CD4-positive, alpha-beta T cell (primary cell): Measurements from ENCODE around the gene OIT3. TPM values are rescaled to one million over a fixed set of nuclear protein-coding genes. Genes with fewer than 3 reads are reported as not detected.

Source experiments
- ATAC-seq: fragments of 200-7000 bp; cut with Tn5 transposase; one replicate; pipeline ENCODE4 v1.10.0; 2022; ENCODE audit warnings: mild to moderate bottlenecking; ENCODE audit not compliant: poor library complexity
- CTCF ChIA-PET: fragments of 350-600 bp; sonication (Branson Sonifier 250); formaldehyde crosslinking; loops from one replicate; lab custom pipeline; 2021; ENCODE audit warnings: antibody characterized with exemption, inconsistent platforms; lab: Charles Lee
- POLR2A ChIA-PET: fragments of 350-600 bp; sonication (Branson Sonifier 250); formaldehyde crosslinking; loops from one replicate; lab custom pipeline; 2021; ENCODE audit warnings: antibody characterized with exemption, inconsistent platforms; lab: Charles Lee
- DNase-seq, 14 experiments: peaks; one replicate each; pipeline ENCODE4 v3.0.0-alpha.2; 2013 to 2020; ENCODE audit warnings: mixed read lengths in 2 of 14
- H3K27ac ChIP-seq, 2 donors: one replicate each; pipeline versions ENCODE4 v1.5.1 to v1.7.0; 2013; ENCODE audit warnings: low read length in 2 of 2, low read depth in 1 of 2, mild to moderate bottlenecking in 1 of 2
- H3K27me3 ChIP-seq, 2 experiments: 1 replicate in 1 of 2; 2 replicates in 1 of 2; pipeline versions ENCODE4 v1.6.1 to v1.7.0; 2013; ENCODE audit warnings: low read length in 2 of 2, control low read depth in 1 of 2, mild to moderate bottlenecking in 1 of 2, moderate library complexity in 1 of 2; ENCODE audit not compliant: insufficient read depth in 2 of 2, control insufficient read depth in 1 of 2
- H3K36me3 ChIP-seq: one replicate; pipeline ENCODE4 v1.6.1; 2013; ENCODE audit warnings: low read length, control low read depth; ENCODE audit not compliant: insufficient read depth
- H3K4me1 ChIP-seq: one replicate; pipeline ENCODE4 v1.6.1; 2013; ENCODE audit warnings: low read length, control low read depth; ENCODE audit not compliant: insufficient read depth
- H3K4me3 ChIP-seq: one replicate; pipeline ENCODE4 v1.5.1; 2013; ENCODE audit warnings: mild to moderate bottlenecking, low read length, moderate library complexity
- H3K9me3 ChIP-seq, 2 experiments: 1 replicate in 1 of 2; 2 replicates in 1 of 2; pipeline versions ENCODE4 v1.6.1 to v1.7.0; 2013; ENCODE audit warnings: low read length in 2 of 2, mild to moderate bottlenecking in 2 of 2, control low read depth in 1 of 2, moderate library complexity in 1 of 2; ENCODE audit not compliant: control insufficient read depth in 1 of 2, insufficient read depth in 1 of 2
- H3K27ac Mint-ChIP-seq: one replicate; pipeline ENCODE4 v1.8.0; 2020; ENCODE audit warnings: mixed read lengths
- H3K27me3 Mint-ChIP-seq: one replicate; pipeline ENCODE4 v1.8.0; 2021; ENCODE audit warnings: mixed read lengths
- H3K36me3 Mint-ChIP-seq: one replicate; pipeline ENCODE4 v1.8.0; 2021; ENCODE audit warnings: low read depth, mixed read lengths
- H3K4me1 Mint-ChIP-seq: one replicate; pipeline ENCODE4 v1.8.0; 2021; ENCODE audit warnings: low read depth, mixed read lengths
- H3K4me3 Mint-ChIP-seq: one replicate; pipeline ENCODE4 v1.8.0; 2020; ENCODE audit warnings: mild to moderate bottlenecking, mixed read lengths
- H3K9me3 Mint-ChIP-seq: one replicate; pipeline ENCODE4 v1.8.0; 2020; ENCODE audit warnings: mixed read lengths
- intact Hi-C, 2 experiments: fragments of 100-400 bp; cut with DNase I in 1 of 2; cut with micrococcal nuclease in 1 of 2; formaldehyde crosslinking; loops; one replicate each; pipeline versions ENCODE4 v1.15.1 to v1.9.0; 2023 to 2025; cut with DNase I, micrococcal nuclease
- polyA plus RNA-seq, 2 donors: library from polyadenylated mRNA; unstranded; fragments of 120-200 nt; gene quantifications; one replicate each; pipeline ENCODE4 v1.2.1, GENCODE V29; 2013
- total RNA-seq, 174 experiments: library from RNA in 2 of 174; stranded (reverse) in 2 of 174; gene quantifications; one replicate each; pipeline ENCODE4 v1.2.3 and lab custom pipeline; 2021 to 2026
- TF ChIP-seq, protein P1 (sequence below): fragments of 200-600 bp; IDR thresholded peaks from one replicate; pipeline ENCODE4 v1.8.0; 2022; ENCODE audit warnings: antibody characterized with exemption, mild to moderate bottlenecking

Gene OIT3
- not detected for total RNA-seq
- polyA plus RNA-seq (2013, experiment 1 of 2) = not detected
- 0.22 TPM for polyA plus RNA-seq (2013, experiment 2 of 2)
- 0 to 0.51 (median 0) reads per million in 172 experiments for total RNA-seq (lab: John Stamatoyannopoulos, UW)

DNA sequence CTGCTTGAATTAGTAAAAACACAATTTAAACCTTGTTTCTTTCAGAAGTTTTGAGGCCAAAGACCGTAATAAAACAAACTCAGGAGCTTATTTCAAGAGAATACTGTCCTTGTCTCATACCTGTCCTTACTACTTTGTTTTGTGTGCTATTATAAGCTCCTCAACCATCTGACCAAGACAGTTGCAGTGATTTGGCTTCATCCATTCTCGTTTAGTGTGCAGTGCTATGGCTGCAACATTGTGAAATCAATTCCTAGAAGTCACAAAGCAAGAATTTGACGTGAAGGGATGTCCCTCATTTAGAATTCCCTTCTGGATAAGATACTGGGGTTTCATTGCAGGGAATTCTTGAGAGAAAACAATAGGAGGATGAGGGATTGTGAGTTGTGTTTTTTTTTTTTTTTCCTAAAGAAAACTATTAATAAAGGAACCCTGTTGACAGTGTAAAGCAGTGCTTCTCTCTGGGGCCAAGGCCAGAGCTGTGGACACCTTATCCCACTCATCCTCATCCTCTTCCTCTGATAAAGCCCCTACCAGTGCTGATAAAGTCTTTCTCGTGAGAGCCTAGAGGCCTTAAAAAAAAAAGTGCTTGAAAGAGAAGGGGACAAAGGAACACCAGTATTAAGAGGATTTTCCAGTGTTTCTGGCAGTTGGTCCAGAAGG, at the start of gene OIT3:
OIT3 (plus strand) TSS at position 604 of the 663 bp plus-strand sequence. CDS start 60 bp downstream, outside the sequence.
- H3K27me3 ChIP-seq = no peaks in the 10 kb centered on the region
- H3K4me1 ChIP-seq = no peaks in the 10 kb centered on the region
- intact Hi-C loops = no loop called here
- H3K27ac Mint-ChIP-seq = no peak within 1 kb of the TSS
- H3K9me3 Mint-ChIP-seq = no peaks in the 10 kb centered on the region
- ATAC-seq = no peak
- H3K27me3 Mint-ChIP-seq = peaks cover 12% of the 10 kb centered on the region
- H3K27ac ChIP-seq = no peak within 1 kb of the TSS
- ChIA-PET CTCF (no interaction called here), POLR2A (no interaction called here)
- H3K4me3 ChIP-seq = no peak within 1 kb of the TSS
- H3K4me1 Mint-ChIP-seq = no peaks in the 10 kb centered on the region
- no peak within 1 kb of the TSS for H3K4me3 Mint-ChIP-seq
- DNase-seq = no peak
- TF ChIP-seq, protein P1, sequence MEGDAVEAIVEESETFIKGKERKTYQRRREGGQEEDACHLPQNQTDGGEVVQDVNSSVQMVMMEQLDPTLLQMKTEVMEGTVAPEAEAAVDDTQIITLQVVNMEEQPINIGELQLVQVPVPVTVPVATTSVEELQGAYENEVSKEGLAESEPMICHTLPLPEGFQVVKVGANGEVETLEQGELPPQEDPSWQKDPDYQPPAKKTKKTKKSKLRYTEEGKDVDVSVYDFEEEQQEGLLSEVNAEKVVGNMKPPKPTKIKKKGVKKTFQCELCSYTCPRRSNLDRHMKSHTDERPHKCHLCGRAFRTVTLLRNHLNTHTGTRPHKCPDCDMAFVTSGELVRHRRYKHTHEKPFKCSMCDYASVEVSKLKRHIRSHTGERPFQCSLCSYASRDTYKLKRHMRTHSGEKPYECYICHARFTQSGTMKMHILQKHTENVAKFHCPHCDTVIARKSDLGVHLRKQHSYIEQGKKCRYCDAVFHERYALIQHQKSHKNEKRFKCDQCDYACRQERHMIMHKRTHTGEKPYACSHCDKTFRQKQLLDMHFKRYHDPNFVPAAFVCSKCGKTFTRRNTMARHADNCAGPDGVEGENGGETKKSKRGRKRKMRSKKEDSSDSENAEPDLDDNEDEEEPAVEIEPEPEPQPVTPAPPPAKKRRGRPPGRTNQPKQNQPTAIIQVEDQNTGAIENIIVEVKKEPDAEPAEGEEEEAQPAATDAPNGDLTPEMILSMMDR = no peak
- no peaks in the 10 kb centered on the region for H3K36me3 ChIP-seq
- H3K36me3 Mint-ChIP-seq = peaks cover 5% of the 10 kb centered on the region
- no peaks in the 10 kb centered on the region for H3K9me3 ChIP-seq

GRCh38 chr10:72846238-72846637, 47.3 kb upstream of the OIT3 start:
- no peaks in the 10 kb centered on the region for H3K9me3 ChIP-seq
- H3K9me3 Mint-ChIP-seq = no peaks in the 10 kb centered on the region
- ChIA-PET CTCF (no interaction called here), POLR2A (interaction anchor here (1.0 kb wide), 1 partner anchor 12 kb away, joined by 3 read pairs; no protein-coding TSS in a partner anchor)
- intact Hi-C loops = no loop called here
- no peak overlapping the region for H3K27ac ChIP-seq
- no peaks in the 10 kb centered on the region for H3K4me1 Mint-ChIP-seq
- ATAC-seq (no peak), DNase-seq (no peak)
- peaks cover 5% of the 10 kb centered on the region for H3K36me3 Mint-ChIP-seq
- H3K4me3 Mint-ChIP-seq = no peak overlapping the region
- H3K4me3 ChIP-seq = no peak overlapping the region
- no peaks in the 10 kb centered on the region for H3K4me1 ChIP-seq
- TF ChIP-seq, protein P1 = no peak
- H3K36me3 ChIP-seq = no peaks in the 10 kb centered on the region
- H3K27me3 Mint-ChIP-seq = no peaks in the 10 kb centered on the region
- no peak overlapping the region for H3K27ac Mint-ChIP-seq
- no peaks in the 10 kb centered on the region for H3K27me3 ChIP-seq

DNA sequence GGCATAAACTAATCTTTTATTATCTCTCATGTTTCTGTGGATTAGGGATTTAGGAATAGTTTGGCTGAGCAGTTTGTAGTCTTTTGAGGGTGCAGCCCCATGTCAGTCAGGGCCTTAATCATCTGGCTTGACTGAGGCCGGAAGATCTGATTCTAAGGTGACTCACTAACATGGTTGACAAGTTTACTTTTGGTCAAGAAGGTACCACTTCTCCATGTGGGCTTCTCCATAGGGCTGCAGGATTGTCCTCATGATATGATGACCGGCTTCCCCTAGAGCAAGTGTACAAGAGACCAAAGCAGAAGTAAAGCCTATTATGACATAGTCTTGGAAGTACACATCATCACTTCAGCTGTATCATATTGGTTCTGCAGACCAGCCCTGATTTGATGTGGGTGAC, 45.9 kb upstream of the OIT3 start:
- H3K27ac Mint-ChIP-seq = no peak overlapping the region
- CTCF ChIA-PET = no interaction called here
- H3K36me3 ChIP-seq = no peaks in the 10 kb centered on the region
- intact Hi-C loops = no loop called here
- H3K4me1 ChIP-seq = no peaks in the 10 kb centered on the region
- H3K27me3 ChIP-seq = no peaks in the 10 kb centered on the region
- no peak for ATAC-seq
- no peak overlapping the region for H3K4me3 Mint-ChIP-seq
- peak in 2 of 14 experiments; percentile 22 to 38 for DNase-seq
- TF ChIP-seq, protein P1 = no peak
- POLR2A ChIA-PET = no interaction called here
- no peaks in the 10 kb centered on the region for H3K27me3 Mint-ChIP-seq
- peaks cover 5% of the 10 kb centered on the region for H3K36me3 Mint-ChIP-seq
- no peak overlapping the region for H3K27ac ChIP-seq
- no peaks in the 10 kb centered on the region for H3K4me1 Mint-ChIP-seq
- no peak overlapping the region for H3K4me3 ChIP-seq
- H3K9me3 ChIP-seq = no peaks in the 10 kb centered on the region
- H3K9me3 Mint-ChIP-seq = no peaks in the 10 kb centered on the region
